GM18499 (cell line): ENCODE measurements around the gene RBM25.
A peak's percentile ranks its signal among the peaks of the same experiment; 100 is the strongest.
"Not testable (repeated sequence)": the region's sequence is repeated elsewhere in the genome, so short reads cannot be mapped to it uniquely, and the experiment has no call there.

ENCODE experiments used
- ATAC-seq: cut with Tn5 transposase; IDR thresholded peaks from one replicate; pipeline ENCODE4 v1.9.1; 2021; ENCODE audit warnings: moderate number of reproducible peaks; ENCODE audit not compliant: insufficient read depth, unreplicated experiment

Gene RBM25

DNA sequence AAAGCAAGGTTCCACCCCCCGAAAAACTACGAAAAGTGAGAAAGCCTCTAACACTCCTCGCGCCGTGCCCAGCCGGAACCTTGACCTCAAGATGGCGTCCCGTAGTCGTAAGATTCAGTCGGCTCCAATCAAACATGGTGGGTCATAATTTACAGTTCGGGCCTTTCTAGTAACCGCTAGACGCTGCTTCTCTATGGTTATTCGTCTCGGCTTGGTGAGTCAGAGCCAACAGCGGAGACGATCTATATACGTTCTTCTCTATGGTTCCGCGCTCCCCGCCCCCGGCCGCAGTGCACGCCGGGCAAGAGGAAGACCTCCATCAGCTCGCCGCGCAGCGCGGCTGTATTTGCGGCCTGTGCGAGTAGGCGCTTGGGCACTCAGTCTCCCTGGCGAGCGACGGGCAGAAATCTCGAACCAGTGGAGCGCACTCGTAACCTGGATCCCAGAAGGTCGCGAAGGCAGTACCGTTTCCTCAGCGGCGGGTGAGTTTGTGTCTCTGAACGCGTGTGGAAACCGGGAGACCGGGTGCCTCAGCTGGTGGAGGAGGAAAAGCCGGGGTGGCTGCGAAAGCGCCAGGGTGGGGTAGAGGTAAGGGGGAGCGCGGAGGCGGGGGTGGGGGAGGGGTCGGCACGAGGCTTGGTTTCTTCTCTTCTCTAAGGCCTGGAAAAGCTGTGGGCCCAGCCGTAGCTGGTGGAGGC lies at the start of gene RBM25:
Gene RBM25 (plus strand): TSS at position 311 of the 698 bp plus-strand sequence. CDS start 13,108 bp downstream, outside the sequence.
- peak; percentile 91 for ATAC-seq

DNA sequence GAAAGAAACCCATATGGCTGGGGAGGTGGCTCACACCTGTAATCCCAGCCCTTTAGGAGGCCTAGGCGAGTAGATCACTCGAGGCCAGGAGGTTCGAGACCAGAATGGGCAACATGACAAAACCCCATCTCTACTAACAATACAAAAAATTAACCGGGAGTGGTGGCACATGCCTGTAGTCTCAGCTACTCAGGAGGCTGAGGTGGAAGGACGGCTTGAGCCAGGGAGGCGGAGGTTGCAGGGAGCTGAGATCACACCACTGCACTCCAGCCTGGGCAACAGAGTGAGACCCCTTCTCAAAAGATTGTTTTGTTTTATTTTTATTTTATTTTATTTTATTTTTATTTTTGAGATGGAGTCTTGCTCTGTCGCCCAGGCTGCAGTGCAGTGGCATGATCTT lies 47.1 kb upstream of the RBM25 start:
- ATAC-seq: not testable (repeated sequence)

DNA sequence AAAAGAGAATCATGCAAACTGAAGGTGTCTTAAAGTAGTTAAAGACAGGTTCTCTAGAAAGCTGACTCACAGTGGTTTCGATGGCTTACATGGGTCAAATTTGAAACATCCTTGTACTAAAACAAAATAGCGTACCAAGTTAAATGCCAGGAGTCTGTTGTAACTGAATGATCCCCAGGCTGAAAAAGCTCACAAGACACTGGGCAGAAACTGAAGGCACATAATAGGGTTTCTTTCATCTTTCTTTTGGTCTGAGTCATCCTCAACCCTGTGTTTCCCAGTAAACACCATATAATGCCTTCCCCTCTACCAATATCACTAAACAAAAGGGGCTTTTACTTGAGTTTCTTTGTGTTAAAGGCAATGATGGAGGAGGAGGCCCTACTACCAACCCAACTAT lies 44.2 kb upstream of the RBM25 start:
- ATAC-seq: peak; percentile 69

DNA sequence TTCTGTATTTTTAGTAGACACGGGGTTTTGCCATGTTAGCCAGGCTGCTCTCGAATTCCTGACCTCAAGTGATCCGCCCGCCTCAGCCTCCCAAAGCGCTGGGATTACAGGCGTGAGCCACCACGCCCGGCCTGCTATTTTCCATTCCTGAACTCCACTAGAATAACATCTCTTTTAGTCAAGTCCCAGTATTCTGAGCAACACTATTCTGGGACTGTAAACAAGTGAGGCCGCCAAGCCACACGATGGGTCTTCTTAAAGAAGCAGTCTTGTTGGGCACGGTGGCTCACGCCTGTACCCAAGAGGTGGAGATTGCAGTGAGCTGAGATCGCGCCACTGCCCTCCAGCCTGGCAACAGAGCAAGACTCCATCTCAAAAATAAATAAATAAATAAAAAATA lies 42.8 kb upstream of the RBM25 start:
- not testable (repeated sequence) for ATAC-seq

DNA sequence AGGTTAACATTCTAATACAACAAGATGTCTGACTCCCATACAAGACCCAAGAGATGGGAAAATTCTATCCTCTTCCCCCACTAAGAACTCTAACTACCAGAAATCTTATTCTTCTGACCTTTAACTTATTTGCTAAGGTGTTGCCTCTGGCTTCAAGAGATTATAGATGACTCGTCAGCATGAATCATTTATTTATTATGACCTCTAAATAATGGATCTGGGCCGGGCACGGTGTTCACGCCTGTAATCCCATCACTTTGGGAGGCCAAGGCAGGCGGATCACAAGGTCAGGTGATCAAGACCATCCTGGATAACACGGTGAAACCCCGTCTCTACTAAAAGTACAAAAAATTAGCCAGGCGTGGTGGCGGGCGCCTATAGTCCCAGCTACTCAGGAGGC lies 42.3 kb upstream of the RBM25 start:
- not testable (repeated sequence) for ATAC-seq

DNA sequence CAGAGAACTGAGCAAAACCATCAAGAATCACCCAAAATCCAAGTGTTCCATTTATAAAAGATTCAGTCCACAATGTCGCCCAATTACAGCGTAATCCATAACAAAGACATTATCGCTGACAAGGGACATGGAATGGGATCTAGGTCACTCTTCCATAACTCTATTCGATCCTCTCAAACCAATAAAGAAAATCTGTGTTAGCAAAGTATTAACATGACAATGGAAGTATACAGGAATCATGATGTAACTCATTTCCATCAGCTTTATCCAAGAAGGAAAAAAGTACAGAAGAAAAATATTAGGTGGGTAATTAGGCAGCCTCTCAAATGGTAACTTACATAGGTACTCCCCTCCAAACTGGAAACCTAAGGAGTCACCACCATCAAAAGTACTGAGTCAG lies 36.3 kb upstream of the RBM25 start:
- ATAC-seq: no peak

DNA sequence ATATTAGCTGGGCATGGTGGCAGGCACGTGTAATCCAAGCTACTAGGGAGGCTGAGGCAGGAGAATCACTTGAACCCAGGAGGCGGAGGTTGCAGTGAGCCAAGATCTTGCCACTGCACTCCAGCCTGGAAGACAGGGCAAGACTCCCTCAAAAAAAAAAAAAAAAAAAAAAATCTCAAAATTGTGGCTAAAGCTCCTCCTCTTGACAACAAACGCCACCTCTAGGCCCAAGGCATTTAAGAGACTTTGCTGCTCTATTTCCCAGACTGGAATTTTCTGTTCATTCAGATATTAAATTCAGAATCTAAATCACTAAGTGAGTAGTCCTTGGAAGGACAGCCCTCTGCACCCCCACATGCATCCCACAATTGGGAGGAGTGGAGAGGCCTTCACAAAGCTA lies 32.8 kb upstream of the RBM25 start:
- ATAC-seq: no peak

DNA sequence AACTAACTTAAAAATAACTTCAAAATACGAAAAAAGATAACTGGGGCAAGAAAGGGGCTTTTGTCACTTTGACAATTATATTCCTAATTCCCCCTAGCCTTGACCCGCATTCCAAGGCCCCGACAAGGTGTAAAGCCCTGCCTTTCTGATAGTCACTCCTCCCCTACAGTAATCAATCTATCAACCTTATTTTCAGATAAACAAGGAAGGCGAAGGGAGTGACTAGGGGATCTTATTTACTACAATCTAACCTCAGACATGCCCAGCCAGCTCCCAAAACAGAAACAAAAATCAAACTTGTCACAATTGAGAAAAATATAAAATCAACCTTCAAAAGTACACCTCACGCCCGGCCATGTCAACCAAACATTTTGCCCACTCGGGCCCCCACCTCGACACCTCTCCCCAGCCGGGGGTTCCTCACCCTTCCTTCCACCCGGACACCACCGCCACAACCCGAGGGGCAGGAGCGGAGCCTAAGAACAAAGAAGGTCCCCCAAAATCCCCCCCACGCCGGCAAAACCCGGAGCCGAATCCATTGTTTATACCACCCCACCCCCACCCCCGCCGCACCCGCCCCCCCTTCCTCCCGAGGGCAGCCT lies 32.0 kb upstream of the RBM25 start:
- ATAC-seq: no peak

DNA sequence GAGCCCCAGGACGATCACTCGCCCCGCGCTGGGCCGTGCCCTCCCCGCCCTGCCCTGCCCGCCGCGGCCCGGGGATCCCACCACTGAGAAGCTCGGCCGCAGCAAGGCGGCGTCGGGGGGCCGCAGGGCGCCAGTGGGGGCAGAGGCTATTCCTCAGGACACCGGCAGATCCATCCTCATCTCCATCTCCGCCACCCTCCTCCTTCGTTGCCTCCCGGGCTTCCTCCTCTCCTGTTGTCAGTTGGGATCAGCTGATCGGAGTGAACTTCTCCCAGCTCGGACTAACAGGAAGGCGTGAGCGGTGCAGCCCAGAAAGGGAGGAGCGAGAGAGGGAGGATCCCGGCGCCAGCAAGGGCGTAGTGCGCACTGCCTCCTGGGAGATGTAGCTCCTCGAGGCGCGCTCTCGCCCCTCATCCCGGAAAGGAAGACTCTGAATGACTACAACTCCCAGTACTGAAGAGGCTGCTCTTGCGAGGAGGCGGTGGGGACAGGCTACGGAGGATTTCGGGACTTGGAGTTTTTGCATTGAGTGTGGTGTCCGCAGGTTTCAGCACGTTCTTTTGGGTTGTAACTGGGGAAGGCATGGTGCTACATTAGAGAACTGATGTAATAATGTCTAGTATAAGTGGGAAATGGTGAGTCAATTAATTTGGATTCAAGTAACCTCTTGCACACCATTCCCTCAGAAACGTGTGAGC lies 31.3 kb upstream of the RBM25 start, which contains the start of gene ZFYVE1:
Gene ZFYVE1 (minus strand): TSS at position 262 of the 698 bp plus-strand sequence. CDS start 2,598 bp downstream, outside the sequence.
- peak; percentile 94 for ATAC-seq

DNA sequence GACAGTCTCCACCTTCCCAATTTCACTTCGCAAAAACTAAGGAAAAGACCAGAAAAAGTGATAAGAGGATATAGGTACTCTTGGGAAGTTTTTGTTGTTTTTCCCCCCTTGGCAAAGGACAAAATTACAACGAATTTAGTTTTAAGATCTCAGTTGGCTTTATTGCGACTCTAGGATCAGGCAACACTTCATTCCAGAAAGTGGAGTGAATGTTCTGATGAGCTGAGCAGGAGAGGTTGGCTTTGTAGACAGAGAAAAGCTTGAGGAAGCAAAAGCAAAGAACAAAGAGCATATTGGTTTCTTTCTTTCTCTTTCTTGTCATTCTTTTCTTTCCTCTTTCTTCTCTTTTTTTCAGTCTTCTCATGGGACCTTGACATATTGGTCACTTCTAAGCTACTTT lies 30.8 kb upstream of the RBM25 start:
- no peak for ATAC-seq

DNA sequence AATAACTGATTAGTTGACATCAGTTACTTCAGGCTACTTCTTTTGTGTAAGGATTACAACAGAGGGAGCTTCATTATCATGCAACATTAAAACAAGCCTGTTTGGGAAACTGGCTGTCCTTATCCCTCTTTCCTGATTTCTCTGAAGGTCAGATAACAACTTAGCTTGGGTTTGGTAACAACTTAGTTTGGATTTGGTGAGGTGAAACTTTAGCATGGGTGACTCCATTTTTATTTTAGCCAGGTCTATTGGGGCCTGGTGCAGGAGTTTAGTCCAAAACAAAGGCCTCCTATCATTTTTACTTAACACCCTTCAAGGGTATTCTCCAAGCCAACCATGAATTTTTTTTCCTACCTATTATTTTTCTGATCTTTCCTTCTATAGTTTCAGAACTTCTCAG lies 30.4 kb upstream of the RBM25 start:
- ATAC-seq: no peak

DNA sequence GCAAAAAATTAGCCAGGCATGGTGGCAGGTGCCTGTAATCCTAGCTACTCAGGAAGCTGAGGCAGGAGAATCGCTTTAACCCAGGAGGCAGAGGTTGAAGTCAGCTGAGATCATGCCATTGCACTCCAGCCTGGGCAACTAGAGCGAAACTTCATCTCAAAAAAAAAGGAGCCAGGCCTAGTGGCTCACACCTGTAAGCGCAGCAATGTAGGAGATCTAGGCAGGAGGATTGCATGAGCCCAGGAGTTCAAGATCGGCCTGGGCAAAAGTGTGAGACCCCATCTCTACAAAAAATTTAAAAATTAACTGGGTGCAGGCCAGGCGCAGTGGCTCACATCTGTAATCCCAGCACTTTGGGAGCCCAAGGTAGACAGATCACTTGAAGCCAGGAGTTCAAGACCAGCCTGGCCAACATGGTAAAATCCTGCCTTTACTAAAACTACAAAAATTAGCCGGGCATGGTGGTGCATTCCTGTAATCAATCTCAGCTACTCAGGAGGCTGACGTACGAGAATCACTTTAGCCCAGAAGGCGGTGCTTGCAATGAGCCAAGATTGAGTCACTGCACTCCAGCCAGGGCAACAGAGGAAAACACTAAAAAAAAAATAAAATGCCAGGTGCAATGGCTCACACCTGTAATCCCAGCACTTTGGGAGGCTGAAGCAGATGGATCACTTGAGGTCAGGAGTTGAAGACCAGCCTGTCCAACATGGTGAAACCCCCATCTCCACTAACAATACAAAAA lies 21.5 kb upstream of the RBM25 start:
- ATAC-seq: not testable (repeated sequence)

DNA sequence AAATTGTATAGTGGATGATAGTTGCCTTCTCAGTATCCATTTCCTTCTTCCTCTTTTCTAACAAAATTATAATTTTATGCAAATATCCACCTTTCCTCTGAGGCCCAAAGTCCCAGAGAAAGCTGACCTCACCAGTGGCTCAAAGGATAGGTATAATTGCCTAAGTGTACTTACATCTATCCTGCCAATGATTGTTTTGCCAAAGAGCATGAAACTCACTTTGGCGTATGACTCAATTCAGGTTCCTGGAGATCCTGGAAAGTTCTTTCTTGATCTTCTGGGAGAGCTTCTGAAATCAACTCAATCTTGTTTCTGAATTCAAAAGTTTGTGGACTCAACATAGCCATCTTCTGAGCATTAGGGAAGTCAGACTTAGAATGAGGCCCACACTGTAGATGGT lies 10.5 kb upstream of the RBM25 start:
- ATAC-seq: no peak

DNA sequence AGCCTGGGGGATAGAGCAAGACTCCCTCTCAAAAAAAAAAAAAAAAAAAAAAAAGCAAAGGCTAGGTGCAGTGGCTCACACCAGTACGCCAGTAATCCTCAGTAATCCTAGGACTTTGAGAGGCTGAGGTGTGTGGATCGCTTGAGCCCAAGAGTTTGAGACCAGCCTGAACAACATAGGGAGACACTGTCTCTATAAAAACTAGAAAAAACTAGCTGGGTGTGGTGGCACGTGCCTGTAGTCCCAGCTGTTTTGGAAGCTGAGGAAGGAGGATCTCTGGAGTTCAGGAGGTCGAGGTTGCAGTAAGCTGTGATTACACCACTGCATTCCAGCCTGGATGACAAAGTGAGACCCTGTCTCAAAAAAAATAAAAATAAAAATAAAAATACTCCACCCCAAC lies 8.9 kb upstream of the RBM25 start:
- ATAC-seq: no peak

DNA sequence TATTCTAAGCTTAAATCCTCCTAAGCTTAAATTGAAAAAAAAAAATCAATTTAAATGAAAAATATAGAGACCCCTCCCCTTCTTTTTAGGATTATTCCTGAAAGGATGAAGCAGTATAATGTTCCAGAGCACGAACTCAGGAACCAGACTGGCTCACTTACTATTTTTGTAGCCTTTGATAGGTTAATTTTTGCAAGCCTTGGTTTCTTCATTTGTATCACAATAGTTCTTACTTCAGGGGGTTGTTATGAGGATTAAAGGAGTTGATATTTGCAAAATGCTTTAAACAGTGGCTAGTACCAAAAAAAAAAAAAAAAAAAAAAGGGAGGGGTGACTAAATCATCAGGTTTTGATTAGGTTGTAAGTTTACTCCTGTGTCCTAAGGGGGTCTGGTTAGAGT lies 3.1 kb upstream of the RBM25 start:
- ATAC-seq: no peak

DNA sequence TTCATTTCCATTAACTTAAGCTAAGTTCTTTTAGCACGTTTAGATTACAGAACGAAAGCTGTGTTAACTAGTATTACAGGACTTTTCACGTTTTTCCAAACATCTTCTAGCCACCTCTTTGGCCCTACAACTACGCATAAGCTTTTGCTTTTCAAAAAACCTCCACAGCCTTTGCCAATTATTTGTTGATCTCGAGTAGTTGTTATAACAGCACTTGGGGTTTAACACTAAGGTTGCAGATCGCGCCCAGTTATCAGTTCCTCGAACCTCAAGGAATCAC lies 450 bp upstream of the RBM25 start:
- ATAC-seq: no peak

DNA sequence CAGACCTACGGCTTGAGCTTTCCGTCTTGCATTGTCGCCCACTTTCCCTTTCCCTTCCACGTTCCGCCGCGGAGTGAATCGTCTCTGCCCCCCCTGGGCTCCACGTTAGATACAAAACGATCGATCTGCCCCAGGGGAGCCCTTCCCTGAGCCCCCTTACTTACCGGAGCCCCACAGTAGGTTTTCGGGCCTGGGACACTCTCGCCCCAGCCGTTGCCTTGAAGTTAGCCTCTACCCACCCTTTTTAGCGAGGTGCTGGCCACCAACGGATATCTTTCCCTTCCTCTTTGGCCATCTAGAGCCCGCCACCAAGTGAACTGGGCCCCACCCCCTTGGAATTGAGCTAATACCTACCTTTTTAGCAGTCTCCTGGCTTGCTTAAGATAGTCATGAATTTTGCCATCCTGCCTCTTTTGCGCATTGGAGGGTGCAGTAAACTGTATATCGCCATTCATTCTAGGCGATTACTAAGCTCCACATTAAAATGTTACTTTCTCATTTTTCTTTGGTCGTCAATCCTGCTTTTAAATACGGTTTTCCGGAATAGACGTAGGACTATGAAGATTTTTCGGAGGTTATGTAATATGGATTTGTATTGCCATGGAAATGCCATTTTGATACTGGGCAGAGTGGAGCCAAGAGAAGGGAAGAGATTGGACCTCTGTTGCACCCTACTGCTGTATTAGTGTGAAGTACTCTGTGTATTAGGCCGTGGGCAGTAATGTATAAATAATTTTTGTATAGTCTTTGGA lies 764 bp downstream of the RBM25 start:
- ATAC-seq: no peak

DNA sequence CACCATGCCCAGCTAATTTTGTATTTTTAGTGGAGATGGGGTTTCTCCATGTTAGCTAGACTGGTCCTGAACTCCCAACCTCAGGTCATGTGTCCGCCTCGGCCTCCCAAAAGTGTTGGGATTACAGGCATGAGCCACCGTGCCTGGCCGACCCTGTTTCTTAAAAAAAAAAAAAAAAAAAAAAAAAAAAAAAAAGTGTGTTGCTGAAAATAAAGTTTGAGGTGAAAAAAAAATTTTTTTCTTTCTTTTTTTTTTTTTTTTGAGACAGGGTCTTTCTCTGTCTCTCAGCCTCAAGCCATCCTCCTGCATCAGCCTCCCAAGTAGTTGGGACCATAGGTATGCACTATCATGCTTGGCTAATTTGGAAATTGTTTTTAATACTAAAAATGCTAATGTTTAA lies 11.3 kb downstream of the RBM25 start:
- ATAC-seq: no peak

DNA sequence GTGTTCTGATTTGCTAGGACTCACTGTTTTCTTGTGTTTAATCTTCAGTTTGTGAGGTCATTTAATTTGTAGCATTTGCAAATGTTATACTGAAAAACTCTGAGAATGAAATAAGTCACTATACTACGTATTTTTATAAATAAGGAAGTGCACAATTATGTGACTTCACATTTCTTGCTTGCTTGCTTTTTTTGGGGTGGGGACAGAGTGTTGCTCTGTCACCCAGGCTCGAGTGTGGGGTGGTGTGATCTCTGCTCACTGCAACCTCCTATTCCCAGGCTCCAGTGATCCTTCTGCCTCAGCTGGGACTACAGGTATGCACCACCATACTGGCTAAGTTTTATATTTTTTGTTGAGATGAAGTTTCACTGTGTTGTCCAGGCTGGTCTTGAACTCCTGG lies 32.7 kb downstream of the RBM25 start:
- ATAC-seq: no peak

DNA sequence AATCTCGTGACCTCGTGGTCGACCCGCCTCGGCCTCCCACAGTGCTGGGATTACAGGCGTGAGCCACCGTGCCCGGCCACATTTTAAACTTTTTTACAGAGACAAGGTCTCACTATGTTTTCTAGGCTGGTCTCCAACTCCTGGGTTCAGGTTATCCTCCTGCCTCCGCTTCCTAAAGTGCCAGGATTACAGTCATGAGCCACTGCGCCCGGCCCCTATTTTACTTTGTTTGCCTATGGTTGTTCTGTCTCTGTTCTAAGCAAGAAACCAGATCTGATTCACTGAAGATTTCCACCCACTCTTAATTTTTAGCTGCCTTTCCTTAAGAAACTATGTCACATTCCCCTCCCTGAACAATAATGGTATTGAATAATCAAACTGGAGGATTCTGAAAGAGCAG lies 39.1 kb downstream of the RBM25 start:
- ATAC-seq: no peak
